WERI-Rb-1 (cell line): ENCODE results near the gene CTIF.
A peak's percentile ranks its signal among the peaks of the same experiment; 100 is the strongest.

Experiments
- DNase-seq: peaks from one replicate; pipeline ENCODE4 v3.0.0-alpha.2; 2020
- H3K27ac ChIP-seq: fragments of 250-450 bp; sonication (Bioruptor Pico); 2 replicates; pipeline ENCODE4 v1.5.1; 2020; ENCODE audit warnings: mild to moderate bottlenecking, moderate library complexity
- H3K27me3 ChIP-seq: fragments of 250-450 bp; sonication (Bioruptor Pico); 2 replicates; pipeline ENCODE4 v1.5.1; 2021; ENCODE audit warnings: mild to moderate bottlenecking, low read depth, moderate library complexity; ENCODE audit not compliant: insufficient read depth, severe bottlenecking
- H3K36me3 ChIP-seq: fragments of 250-450 bp; sonication (Bioruptor Pico); 2 replicates; pipeline ENCODE4 v1.5.1; 2020; ENCODE audit warnings: mild to moderate bottlenecking, moderate library complexity
- H3K4me3 ChIP-seq: 2 replicates; pipeline ENCODE4 v1.5.1; 2011; ENCODE audit warnings: low read depth, mild to moderate bottlenecking, control low read depth, low read length
- H3K9me3 ChIP-seq: fragments of 250-450 bp; sonication (Bioruptor Pico); 2 replicates; pipeline ENCODE4 v1.5.1; 2021; ENCODE audit warnings: mild to moderate bottlenecking, moderate library complexity; ENCODE audit not compliant: severe bottlenecking
- CTCF ChIP-seq: IDR thresholded peaks from 2 replicates; pipeline ENCODE4 v1.5.1; 2011; ENCODE audit warnings: low read depth, mild to moderate bottlenecking, control low read depth, inconsistent platforms, low read length

CTIF gene

DNA sequence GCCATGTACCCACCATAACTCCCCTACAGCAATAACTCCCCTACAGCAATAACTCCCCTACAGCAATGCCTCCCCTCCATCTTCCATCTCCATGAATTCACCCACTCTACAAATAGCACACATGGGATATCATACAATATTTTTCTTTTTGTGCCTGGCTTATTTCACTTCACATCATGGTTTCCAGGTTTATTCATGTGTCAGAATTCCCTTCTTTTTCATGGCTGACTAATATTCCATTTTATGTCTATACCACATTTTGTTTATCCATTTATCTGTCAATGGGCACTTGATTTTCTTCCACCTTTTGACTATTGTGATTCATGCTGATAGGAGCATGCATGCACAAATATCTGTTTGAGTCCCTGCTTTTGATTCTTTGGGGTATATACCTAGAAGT is 233.6 kb downstream of the CTIF start:
- DNase-seq = no peak
- peaks cover 12% of the 10 kb centered on the region for H3K36me3 ChIP-seq
- TF ChIP-seq CTCF = no peak

GRCh38 chr18:48773821-48774220 is 235.0 kb downstream of the CTIF start:
- no peak for TF ChIP-seq CTCF

More for the DNA sequence above, 233.6 kb downstream of the CTIF start:
- H3K9me3 ChIP-seq = no peaks in the 10 kb centered on the region
- H3K27me3 ChIP-seq = no peaks in the 10 kb centered on the region
- H3K4me3 ChIP-seq = no peak overlapping the region
- H3K27ac ChIP-seq = no peak overlapping the region

GRCh38 chr18:48774941-48775340 is 236.1 kb downstream of the CTIF start:
- Histone ChIP-seq H3K4me3 (no peak overlapping the region), H3K27me3 (no peaks in the 10 kb centered on the region), H3K36me3 (peaks cover 7% of the 10 kb centered on the region), H3K9me3 (no peaks in the 10 kb centered on the region), H3K27ac (no peak overlapping the region)
- no peak for TF ChIP-seq CTCF
- DNase-seq = no peak

More at GRCh38 chr18:48773821-48774220, 235.0 kb downstream of the CTIF start:
- Histone ChIP-seq H3K27me3 (no peaks in the 10 kb centered on the region), H3K27ac (no peak overlapping the region), H3K36me3 (peaks cover 12% of the 10 kb centered on the region), H3K4me3 (no peak overlapping the region), H3K9me3 (no peaks in the 10 kb centered on the region)
- no peak for DNase-seq

GRCh38 chr18:48775372-48776155 is 236.7 kb downstream of the CTIF start:
- Histone ChIP-seq H3K27me3 (no peaks in the 10 kb centered on the region), H3K9me3 (no peaks in the 10 kb centered on the region), H3K36me3 (peaks cover 7% of the 10 kb centered on the region), H3K4me3 (no peak overlapping the region), H3K27ac (peak overlapping the region; percentile 42; the same call in 1 of the 2 replicates)
- no peak for DNase-seq
- TF ChIP-seq CTCF = no peak

DNA sequence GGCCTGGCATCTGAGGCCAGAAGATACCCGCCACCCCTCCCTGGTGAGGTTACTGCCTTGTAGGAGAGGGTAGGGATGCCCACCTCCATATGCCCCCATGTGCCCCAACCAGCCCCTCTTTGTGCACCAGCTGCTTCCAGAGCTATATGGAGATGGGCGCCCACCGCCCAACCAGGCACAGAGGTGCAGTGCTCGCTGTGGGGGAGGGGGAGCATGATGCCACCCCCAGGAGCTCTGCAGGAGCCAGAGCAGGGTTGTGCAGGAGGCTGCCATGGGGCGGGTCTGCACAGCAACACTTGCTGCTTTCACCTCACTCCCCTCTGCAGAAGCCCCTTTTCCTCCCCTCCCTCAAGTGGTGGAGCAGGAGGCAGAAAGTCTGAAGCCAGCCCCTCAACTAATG is 237.3 kb downstream of the CTIF start:
- H3K36me3 ChIP-seq = peaks cover 7% of the 10 kb centered on the region
- peak overlapping the region; percentile 42 for H3K27ac ChIP-seq
- DNase-seq = no peak
- H3K27me3 ChIP-seq = no peaks in the 10 kb centered on the region
- TF ChIP-seq CTCF = no peak
- H3K4me3 ChIP-seq = no peak overlapping the region
- H3K9me3 ChIP-seq = no peaks in the 10 kb centered on the region

- no peak for TF ChIP-seq CTCF
- H3K36me3 ChIP-seq = peaks cover 7% of the 10 kb centered on the region
- peak overlapping the region; percentile 42 for H3K27ac ChIP-seq
- H3K9me3 ChIP-seq = no peaks in the 10 kb centered on the region
- H3K27me3 ChIP-seq = no peaks in the 10 kb centered on the region
- no peak overlapping the region for H3K4me3 ChIP-seq
- DNase-seq = peak; percentile 51
Measured at GRCh38 chr18:48776641-48777025, 237.8 kb downstream of the CTIF start.
